ENCODE data around the gene TBPL1.

Gene TBPL1

DNA sequence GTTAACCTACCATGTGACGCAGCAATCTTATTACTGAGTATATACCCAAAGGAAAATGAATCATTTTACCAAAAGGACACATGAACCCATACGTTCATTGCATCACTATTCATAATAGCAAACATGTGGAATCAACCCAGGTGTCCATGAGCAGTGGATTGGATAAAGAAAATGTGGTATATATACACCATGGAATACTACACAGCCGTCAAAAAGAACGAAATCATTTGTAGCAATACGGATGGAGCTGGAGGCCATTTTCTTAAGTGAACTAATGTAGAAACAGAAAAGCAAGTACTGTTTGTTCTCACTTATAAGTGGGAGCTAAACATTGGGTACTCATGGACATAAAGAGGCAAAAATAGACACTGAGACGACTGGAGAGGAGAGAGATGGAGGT, 44.2 kb downstream of the TBPL1 start:
- no peaks in the 10 kb centered on the region for H3K36me3 ChIP-seq (replicated peaks; ENCODE audit: insufficient read depth, low read length)

DNA sequence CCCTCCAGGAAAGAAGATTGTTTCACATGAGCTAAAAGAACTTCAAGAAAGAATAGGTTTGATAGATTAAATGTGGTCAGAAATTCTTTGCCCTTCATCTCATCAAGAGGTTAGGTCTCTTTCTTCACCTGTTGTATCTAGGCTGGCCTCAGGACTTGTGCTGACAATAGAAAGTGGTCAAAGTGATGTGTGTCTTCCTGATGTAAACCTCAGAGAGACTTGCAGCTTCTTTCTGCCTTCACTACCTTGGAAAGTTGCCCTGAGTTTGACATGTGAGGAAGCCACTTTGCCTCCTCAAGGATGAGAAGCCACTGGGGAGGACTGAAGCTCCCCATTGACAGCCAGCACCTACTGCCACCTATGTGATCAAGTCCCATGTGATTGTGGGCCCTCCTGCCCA, 46.3 kb downstream of the TBPL1 start:
- no peak for TF ChIP-seq EZH2 (optimal IDR thresholded peaks at IDR 0.05; ENCODE audit: low read depth, low read length)
- TF ChIP-seq, protein P1, sequence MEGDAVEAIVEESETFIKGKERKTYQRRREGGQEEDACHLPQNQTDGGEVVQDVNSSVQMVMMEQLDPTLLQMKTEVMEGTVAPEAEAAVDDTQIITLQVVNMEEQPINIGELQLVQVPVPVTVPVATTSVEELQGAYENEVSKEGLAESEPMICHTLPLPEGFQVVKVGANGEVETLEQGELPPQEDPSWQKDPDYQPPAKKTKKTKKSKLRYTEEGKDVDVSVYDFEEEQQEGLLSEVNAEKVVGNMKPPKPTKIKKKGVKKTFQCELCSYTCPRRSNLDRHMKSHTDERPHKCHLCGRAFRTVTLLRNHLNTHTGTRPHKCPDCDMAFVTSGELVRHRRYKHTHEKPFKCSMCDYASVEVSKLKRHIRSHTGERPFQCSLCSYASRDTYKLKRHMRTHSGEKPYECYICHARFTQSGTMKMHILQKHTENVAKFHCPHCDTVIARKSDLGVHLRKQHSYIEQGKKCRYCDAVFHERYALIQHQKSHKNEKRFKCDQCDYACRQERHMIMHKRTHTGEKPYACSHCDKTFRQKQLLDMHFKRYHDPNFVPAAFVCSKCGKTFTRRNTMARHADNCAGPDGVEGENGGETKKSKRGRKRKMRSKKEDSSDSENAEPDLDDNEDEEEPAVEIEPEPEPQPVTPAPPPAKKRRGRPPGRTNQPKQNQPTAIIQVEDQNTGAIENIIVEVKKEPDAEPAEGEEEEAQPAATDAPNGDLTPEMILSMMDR (IDR thresholded peaks at IDR 0.05; ENCODE audit: low read length): no peak
- no peak for TF ChIP-seq EZH2phosphoT487 (IDR thresholded peaks at IDR 0.05; ENCODE audit: low read length)
- Histone ChIP-seq H3K36me3 (replicated peaks; ENCODE audit: insufficient read depth, low read length) (no peaks in the 10 kb centered on the region), H3K9ac (ENCODE audit: low read length) (no peak overlapping the region)

More for the DNA sequence above, 44.2 kb downstream of the TBPL1 start:
- no peak overlapping the region for H2AFZ ChIP-seq (ENCODE audit: low read length)
- no peaks in the 10 kb centered on the region for H4K20me1 ChIP-seq (ENCODE audit: insufficient read depth, low read length)
- no peak overlapping the region for H3K27ac ChIP-seq (ENCODE audit: low read length)
- H3K9me3 ChIP-seq (replicated peaks; ENCODE audit: insufficient read depth, low read length): no peaks in the 10 kb centered on the region
- H3K27me3 ChIP-seq (replicated peaks; ENCODE audit: insufficient read depth, low read length): no peaks in the 10 kb centered on the region
- no peaks in the 10 kb centered on the region for H3K4me1 ChIP-seq (ENCODE audit: low read length)
- H3K4me3 ChIP-seq (ENCODE audit: low read length): no peak overlapping the region
- DNase-seq: no peak
- no peaks in the 10 kb centered on the region for H3K9me2 ChIP-seq (replicated peaks; ENCODE audit: insufficient read depth, low read length)
- H3K4me2 ChIP-seq (ENCODE audit: low read depth, low read length): no peak overlapping the region
- no peak for TF ChIP-seq EZH2phosphoT487 (IDR thresholded peaks at IDR 0.05; ENCODE audit: low read length)
- no peak for TF ChIP-seq EZH2 (optimal IDR thresholded peaks at IDR 0.05; ENCODE audit: low read depth, low read length)
- TF ChIP-seq, protein P1 (IDR thresholded peaks at IDR 0.05; ENCODE audit: low read length): no peak
- H3K9ac ChIP-seq (ENCODE audit: low read length): no peak overlapping the region
- H3K79me2 ChIP-seq (ENCODE audit: low read length): no peaks in the 10 kb centered on the region
- no peaks in the 10 kb centered on the region for H3F3A ChIP-seq (ENCODE audit: insufficient read depth, low read length)

DNA sequence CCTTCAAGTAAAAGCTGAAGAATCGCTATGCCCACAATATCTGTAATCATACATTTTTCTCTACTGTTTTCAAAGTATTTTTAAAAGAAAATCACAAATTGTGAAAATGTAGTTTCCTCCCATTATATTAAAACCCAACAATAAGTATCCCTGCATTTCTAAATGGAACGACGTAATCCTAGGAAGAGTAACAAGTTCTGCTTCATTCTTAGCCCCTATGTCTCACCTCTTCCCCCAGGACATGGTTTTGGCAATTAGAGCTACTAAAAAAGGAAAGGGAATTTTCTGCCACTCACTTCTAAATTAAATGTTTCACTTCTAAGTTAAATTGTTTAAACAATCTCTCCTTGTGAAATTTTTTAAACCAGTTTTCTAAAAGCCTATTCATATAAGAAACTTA, 47.4 kb downstream of the TBPL1 start:
- Histone ChIP-seq H3K9ac (ENCODE audit: low read length) (no peak overlapping the region), H3K36me3 (replicated peaks; ENCODE audit: insufficient read depth, low read length) (no peaks in the 10 kb centered on the region), H3K27me3 (replicated peaks; ENCODE audit: insufficient read depth, low read length) (no peaks in the 10 kb centered on the region), H3K4me2 (ENCODE audit: low read depth, low read length) (no peak overlapping the region), H3K9me3 (replicated peaks; ENCODE audit: insufficient read depth, low read length) (no peaks in the 10 kb centered on the region), H3F3A (ENCODE audit: insufficient read depth, low read length) (no peaks in the 10 kb centered on the region), H4K20me1 (ENCODE audit: insufficient read depth, low read length) (no peaks in the 10 kb centered on the region), H3K27ac (ENCODE audit: low read length) (no peak overlapping the region), H3K79me2 (ENCODE audit: low read length) (no peaks in the 10 kb centered on the region), H3K4me3 (ENCODE audit: low read length) (no peak overlapping the region), H2AFZ (ENCODE audit: low read length) (no peak overlapping the region), H3K9me2 (replicated peaks; ENCODE audit: insufficient read depth, low read length) (no peaks in the 10 kb centered on the region), H3K4me1 (ENCODE audit: low read length) (no peaks in the 10 kb centered on the region)
- DNase-seq: no peak
- TF ChIP-seq, protein P1 (IDR thresholded peaks at IDR 0.05; ENCODE audit: low read length): no peak
- TF ChIP-seq EZH2phosphoT487 (IDR thresholded peaks at IDR 0.05; ENCODE audit: low read length) (no peak), EZH2 (optimal IDR thresholded peaks at IDR 0.05; ENCODE audit: low read depth, low read length) (no peak)

More for the DNA sequence above, 46.3 kb downstream of the TBPL1 start:
- Histone ChIP-seq H3K4me3 (ENCODE audit: low read length) (no peak overlapping the region), H3K79me2 (ENCODE audit: low read length) (no peaks in the 10 kb centered on the region), H3K4me2 (ENCODE audit: low read depth, low read length) (no peak overlapping the region), H3K9me2 (replicated peaks; ENCODE audit: insufficient read depth, low read length) (no peaks in the 10 kb centered on the region), H2AFZ (ENCODE audit: low read length) (no peak overlapping the region), H4K20me1 (ENCODE audit: insufficient read depth, low read length) (no peaks in the 10 kb centered on the region), H3K27ac (ENCODE audit: low read length) (no peak overlapping the region), H3K4me1 (ENCODE audit: low read length) (no peaks in the 10 kb centered on the region), H3K9me3 (replicated peaks; ENCODE audit: insufficient read depth, low read length) (no peaks in the 10 kb centered on the region), H3F3A (ENCODE audit: insufficient read depth, low read length) (no peaks in the 10 kb centered on the region), H3K27me3 (replicated peaks; ENCODE audit: insufficient read depth, low read length) (no peaks in the 10 kb centered on the region)
- DNase-seq: no peak
